Glomerular visceral epithelial cell (primary cell): ENCODE measurements around the gene BNC2.
A peak's percentile ranks its signal among the peaks of the same experiment; 100 is the strongest.

Experiments
- DNase-seq: peaks from one replicate; pipeline ENCODE4 v3.0.0-alpha.2; 2016; ENCODE audit errors: extremely low spot score

The BNC2 gene

DNA sequence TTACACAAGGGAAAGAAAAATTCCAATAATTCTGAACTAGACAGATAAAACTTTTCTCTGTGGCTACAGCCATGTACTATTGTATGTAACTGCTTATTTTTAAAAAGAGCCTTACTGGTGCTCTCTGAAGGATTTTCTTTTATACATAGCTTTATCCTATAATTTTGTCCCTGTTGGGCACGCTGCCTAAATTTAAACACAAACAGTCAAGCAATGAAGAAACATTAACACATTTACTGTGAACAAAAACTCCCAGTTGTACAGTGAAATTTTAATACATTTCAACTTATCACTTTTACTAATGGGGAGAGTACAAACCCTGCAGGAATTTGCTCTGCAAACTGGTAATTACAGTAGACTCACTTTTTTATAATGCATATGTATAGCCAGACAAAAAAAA is 273.3 kb downstream of the BNC2 start:
- no peak for DNase-seq

DNA sequence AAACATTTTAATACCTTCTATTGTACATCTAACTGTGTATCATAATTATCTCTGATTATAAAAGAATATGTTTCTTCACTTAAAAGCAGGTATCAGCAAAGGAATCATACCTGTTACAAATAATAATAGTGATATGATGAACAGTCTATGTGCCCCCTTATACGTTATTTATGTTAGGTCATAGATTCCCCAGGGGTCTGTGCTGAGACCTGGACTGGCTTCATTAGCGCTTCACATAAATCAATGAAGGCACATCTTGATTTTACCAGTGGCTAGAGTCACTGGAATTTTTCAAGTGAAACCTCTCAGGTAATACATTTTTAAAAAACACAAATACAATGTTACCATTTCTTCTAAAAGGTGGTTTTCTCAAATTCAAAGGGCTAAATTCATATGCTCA is 275.2 kb downstream of the BNC2 start:
- no peak for DNase-seq

DNA sequence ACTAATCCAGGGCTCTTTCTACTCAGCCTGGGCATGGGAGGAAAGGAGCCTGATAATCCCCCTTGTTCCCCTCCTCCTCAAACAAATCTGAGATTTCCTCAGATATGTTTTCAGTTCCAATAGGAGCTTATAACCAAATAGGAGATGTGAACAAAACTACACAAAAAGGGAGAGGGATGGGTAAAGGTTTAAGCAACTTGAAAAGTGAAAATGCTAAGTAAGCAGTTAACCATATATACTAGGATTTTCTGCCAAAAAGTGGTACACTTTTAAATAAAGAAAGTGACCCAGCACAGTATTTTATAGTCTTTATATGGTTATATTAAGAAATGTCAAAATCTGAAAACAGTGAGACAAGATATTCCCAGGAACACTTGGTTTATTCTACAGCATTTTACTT is 275.7 kb downstream of the BNC2 start:
- DNase-seq = no peak

DNA sequence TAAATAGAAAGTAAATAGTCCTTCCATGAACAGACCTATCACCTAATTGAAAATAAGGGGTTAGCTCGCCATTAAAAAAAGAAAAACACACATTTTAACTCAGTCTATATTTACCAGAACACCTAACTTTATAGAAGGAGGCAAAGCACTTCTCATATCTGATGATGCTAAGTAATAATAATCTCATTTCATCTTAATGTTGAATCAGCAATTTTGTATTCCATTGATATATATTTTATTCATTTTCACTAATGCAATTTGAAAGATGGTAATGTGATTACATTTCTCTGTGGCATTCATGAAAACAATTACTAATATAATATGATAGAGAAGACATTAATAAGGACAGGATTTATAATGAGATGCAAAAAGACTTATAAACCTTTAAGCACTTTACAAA is 276.7 kb downstream of the BNC2 start:
- no peak for DNase-seq

DNA sequence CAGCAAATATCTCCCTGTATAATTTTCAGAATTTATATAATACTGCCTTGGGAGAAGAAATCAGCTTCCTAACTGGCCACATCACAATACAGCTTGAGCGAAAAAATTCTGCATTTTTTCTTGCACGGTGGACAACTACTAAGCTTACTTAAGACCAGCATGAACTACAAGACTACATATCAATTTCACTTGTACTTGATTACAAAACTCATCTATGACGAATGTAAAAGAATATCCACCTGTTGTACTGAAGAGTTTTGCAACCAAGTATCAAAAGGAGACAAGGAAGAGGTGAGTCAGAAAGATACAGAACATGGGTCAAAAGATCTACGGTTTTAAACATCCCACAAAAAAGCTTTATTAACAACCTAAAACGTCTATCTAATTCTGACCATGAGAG is 279.4 kb downstream of the BNC2 start:
- DNase-seq = no peak

DNA sequence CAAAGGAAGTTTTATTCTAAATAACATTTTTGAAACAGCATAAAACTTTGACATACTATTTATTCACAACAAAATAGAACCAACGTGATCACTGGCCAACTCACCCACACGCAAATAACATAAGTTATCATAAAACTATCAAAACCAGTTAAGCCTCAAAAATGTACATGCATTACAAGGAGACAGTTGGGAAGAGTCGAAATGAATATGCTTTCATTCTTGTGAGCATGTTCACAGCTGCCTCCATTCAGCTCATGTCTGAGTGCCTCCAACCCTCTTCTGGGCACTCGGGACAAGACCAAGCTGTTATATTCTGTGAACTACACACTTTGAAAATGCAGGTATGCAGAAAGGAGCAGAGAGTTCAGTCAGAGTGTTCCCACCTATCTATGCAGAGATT is 284.9 kb downstream of the BNC2 start:
- DNase-seq = no peak

DNA sequence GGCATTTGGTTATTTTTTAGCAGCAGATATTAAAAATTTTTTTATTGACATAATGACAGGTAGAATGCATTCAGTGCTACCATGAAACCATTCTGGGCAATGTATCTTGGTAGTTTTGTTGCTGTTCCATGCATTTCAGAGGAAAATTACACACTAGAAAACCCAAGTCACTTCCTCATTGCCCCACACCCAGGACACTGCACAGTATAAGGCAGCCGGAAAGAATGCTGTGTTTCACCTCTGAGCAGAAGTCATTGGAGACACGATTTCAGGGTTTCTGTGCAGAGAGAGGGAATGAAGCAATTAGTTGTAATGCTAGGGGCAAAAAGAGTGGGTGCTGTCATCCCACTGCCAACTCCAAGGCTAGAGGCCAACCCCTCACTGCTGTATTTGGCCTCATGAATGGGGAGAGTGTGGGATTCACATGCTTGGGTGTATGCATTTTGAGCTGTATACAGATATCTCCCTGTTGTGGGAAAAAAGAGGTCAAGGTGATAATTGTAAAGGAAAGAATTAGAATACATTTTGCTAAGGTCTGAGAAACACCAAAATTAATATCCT is 290.5 kb downstream of the BNC2 start:
- no peak for DNase-seq

DNA sequence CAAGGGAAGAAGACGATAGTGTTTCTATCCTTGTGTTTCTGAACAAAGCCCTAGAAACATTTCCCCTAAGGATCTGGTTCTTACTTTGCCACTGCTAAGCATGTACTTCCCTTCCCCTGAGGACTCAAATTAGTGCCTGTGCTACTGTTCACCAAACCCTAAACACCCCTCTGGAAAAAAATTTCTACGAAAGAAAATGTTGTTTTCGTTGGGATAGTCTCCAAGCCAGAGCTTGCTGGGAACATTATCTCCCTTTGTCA is 294.6 kb downstream of the BNC2 start:
- no peak for DNase-seq

DNA sequence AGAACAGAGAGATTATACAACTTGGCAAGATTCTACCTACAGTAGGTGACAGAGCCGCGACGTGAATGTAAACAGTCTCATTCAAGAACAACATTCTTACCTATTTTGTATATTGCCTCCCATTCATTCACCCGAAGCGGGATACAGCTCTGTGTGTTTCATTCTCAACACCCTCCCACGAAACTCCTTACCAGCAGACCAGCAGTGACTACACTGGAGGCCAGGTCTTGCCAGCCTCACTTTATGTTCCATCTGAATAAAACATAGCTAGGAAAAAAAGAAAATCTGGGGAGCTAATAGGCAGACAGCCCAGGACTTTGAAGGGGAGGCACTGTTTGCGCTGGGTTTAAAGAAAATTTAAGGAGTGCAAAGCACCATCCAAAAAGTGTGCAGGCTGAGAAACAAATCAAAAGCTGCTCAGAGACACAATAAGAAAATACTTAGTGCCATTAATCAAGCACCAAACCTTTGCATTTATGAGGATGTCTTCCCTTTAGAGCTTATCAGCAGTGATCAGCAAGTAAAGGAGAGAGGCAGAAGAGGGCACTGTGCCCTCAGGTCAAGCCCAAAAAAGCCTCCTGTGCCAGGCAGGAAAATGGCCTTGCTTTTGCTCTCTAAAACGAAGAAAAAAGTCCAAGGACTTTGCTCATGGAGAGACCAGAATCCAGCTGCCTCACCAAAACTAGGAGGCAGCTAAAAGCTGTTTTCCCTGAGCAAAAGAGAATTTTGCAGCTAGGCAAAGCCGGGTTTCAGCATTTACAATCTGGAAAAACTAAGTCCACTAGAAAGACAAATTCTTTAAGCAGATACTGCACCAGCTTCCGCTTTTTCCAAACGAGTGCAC is 295.1 kb downstream of the BNC2 start:
- peak; percentile 25 for DNase-seq

DNA sequence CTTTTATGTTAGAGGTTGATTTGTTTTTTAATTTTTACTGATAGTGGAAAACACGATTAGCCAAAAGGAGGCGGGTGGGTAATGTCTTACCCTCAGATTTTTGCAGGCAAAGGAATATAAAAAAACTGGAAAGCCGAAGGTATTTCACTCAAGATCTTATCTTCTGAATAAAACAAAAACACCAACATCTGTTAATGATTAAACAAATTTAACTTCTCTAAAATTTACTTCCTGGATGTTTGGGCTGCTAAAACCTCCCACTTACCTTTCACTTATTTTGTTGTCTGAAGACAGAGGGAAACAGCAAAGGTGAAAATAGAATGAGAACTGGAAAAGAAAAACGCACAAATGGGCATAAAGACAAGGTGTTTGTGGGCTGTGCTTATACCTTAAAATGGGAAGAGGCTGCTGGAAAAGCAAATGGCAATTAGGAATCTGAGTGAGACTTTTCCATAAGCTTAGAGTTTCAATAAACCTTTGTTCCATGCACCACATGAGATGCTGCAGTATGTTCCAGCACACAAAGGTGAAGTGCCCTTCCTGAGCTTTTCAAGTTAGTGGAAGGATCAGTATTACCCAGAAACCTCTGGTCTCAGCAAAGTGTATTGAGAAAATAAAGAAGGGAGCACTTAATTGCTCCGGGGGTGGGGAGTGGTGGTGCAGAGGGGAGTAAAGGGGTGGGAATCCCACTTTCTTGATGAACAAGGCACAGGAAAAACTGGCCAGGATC is 298.3 kb downstream of the BNC2 start:
- DNase-seq = no peak

DNA sequence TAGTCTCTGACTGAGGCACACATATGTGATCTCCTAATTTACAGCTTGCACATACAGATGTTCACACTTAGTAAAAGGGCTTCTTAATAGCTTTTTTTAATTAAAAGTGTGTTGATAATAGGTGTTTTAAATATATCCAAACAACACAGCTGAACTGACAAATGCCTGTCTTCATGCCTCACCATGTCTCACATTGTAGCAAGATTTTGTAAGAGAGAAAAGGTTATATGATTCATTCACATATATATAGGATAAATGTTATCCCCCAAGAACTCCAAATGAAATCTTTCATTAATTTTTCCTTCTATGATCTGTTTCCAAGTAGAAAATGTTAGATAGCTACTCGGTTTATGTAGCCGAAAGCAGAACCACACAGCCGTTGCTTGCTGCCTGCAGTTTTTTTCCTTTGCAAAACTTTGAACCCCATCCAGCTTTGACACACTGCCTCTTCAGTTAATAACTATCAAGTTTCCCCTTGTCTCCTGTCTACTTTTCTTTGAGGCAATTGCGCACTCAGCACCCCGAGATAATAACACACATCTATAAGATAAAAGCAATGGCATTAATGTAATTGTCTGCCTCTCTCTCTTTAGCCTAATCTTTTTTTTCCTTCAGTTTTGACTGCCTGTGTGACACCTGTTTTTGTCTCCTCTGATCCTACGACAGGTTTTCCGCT is 299.2 kb downstream of the BNC2 start:
- no peak for DNase-seq

DNA sequence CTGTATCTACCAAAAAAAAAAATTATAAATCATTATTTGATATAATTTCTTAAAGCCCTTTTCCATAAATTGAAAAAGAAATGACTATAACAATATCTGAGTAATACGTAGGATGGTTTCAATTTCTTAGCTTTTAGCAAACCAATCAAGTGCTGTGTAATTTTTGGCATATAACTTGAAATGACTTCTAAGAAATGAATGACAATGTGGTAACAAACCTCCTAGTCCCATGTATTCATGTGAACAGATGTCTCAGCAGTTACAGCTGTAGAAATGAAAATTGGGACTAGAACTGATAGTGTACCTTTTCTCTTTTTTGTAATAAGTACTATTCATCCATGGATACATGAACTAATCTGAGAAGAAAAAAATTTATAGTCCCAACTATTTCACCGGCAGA is 307.0 kb downstream of the BNC2 start:
- no peak for DNase-seq

DNA sequence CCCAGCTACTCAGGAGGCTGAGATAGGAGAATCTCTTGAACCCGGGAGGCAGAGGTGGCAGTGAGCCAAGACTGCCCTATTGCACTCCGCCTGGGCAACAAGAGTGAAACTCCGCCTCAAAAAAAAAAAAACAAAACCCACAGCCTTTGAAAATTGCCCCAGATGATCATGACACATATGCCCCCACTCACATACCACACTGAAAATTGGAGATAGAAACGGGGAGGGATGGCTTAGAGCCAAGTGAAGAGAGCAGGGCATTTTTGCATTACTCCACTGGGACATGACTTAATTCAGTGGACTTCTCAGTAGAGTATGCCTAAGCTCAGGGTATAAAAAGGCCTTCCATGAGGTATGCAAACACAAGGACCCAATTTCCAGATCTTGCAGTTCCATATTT is 309.3 kb downstream of the BNC2 start:
- DNase-seq = peak; percentile 57

DNA sequence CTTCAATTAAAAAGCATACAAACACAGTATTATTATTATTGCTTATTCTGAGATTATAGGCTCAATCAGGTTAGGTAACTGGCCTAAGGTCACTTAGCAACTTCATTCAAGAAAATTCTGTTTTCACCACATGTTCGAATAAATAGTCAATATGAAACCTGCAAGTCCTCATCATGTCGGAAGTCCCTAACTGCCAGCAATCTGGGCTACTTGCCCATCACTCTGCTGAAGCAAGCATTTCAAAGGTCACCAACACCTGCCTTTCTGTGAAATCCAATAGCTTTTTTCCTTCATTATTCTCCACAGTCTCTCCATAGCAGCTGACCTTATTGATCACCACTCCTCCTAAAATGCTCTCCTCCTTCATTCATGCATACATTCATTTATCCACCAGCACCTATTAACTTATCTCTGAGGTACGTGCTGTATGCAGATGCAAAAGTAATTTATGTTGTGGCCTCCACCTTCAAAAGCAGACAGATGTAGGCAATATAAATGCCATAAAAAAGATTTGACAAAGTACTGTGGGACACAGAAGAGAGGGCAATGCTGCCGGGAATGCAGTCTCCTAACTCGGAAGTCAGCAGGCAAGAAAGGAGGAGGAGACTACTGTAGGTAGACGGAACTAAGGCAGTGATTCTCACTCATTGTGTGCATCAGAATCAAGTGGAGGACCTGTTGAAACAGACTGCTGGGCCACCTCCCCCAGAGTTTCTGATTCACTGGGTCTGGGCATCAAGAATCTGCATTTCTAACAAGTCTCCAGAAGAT is 310.9 kb downstream of the BNC2 start:
- no peak for DNase-seq

DNA sequence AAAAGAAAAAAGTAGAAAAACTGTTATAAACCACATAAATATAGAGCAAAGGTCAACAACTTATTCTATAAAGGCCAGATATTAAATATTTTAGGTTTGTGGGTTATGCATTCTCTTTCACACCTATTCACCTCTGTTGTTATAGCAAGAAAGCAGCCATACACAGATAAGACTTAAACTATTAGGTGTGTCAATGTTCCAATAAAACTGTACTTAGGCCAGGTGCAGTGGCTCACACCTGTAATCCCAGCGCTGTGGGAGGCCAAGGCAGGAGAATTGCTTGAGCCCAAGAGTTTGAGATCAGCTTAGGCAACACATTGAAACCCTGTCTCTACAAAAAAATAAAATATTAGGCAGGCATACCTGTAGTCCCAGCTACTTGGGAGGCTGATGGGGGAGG is 314.7 kb downstream of the BNC2 start:
- DNase-seq = no peak

DNA sequence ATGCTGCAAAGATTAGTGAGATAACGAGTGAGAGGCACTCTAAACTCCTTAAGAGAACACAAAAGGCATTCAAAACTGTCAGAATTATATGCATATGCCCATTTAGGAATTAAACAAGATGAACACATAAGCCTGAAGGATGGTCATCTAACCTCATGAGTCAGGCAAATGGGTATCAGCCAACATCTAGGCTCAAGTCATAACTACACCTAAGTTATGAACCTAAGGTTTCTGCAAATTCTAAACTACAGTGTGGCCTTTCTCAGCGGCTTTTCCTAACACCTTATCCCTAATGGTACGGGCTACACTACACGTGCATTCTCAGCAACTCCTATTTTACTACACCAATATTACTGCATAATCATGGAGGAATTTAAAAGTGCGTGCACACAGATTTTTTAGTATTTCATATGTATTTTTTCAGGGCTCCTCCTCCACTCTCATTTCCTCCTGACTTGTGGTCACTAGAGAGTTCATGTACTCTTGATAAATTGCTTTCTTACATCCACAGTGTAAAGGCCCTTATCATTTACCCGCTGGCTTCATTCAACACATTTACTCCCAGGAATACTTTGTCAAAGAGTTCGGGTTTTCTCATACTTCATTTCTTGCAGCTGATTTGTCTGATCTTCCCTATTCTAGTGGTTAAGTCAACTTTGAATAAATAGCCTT is 316.5 kb downstream of the BNC2 start:
- DNase-seq = no peak

DNA sequence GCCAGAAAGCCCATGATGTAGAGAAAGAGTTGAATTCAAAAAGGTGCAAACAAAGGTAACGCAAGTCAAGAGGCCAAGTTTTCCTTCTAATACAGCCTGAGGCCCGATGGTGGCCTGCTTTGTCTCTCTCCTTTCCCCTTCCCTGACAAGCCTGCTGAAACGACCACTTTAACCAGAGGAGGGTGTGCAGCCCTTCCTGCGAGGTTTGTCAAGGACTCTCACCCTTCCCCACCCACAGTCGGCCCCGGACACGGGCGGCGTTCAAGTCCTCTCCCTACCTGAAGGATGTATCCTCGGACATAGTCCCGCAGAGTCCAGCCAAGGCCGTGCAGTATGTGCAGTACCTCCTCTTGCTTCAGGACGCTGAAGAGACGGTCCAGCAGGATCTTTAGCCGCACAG is 318.2 kb downstream of the BNC2 start:
- no peak for DNase-seq

DNA sequence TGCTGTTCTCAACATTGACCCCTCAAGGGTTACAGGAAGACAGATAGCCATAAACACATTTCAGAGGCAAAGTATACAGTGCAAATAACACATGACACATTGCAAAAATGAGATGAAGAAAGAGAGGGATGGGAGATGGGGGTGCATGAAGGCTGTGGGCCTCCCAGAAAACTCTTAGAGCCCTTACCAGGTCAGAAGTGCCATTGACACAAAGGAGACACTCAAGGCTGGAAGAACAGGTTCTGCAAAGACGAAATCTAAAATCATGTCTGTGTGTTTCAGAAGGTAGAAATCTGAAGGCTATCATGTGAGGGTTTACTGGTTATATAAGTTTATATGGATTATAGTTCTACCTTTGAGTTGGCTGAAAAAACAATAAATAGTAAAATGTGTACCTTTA is 318.8 kb downstream of the BNC2 start:
- no peak for DNase-seq

DNA sequence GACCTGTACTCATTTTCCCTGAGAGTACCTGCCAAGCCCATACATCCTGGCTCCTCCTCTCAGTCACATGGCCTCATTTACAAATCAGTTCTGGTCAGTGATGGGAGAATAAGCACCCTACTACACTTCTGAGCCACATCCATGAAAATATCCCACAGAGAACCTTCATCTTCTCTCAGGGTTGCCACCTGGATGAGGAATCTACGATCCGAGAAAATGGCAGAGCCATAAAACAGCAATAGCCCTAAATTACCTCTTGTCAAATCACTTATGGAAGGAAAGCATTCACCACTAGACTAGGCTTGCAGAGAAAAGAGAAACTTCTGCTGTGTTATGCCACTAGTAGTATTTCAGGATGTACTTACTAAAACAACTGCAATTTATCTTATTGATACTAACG is 324.8 kb downstream of the BNC2 start:
- DNase-seq = no peak

DNA sequence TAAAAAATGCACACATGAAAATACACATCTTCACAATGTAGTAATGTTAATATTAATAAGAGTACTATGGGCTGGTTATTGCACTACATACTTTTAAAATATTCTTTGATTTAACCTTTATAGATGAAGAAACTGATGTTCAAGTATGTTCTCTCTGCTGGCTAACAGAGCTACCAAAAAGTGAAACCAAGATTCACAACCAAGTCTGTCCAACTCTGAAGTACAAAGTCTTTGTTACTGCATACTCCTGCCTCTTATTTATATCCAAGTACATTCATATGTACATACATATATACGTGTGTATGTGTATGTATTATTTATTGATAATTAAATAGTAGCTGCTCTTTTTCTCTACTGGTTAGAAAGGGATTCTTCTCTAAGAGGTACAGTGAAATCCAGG is 325.6 kb downstream of the BNC2 start:
- DNase-seq = no peak

DNA sequence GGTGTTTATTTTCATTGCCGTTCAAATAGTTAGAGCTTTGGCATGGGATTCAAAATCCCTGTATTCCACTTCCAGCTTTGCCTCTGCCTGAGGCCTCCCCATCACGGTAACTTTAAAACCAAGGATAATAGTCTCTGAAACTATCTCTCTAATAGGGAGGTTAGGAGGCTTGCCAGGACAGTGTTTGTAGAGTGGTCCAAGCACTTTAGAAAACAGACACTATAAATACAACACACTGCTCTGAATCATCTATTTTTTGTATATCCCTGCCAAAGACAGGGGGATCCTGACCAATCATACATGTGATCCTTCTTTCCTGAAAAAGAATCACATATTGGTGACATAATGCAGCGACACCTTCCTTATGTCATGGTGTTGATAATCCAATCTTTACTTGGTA is 326.8 kb downstream of the BNC2 start:
- no peak for DNase-seq

DNA sequence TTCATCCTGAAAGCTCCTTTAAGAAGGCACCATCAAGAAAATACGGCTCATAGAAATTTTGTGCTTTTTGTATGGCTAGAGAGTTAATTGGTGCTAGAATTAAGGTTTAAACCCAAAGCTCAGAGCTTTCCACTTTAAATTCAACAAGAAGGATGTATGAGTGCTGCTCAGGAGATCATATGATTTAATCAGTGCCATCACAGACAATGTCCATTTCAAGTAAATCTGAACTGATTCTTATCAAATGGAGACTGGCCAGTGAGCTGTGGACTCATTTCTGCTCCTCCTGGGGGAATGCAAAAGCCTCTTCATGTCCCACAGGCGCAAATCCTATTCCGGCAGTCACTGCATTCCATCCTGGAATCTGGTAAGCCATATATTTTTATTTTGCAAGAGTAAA is 327.2 kb downstream of the BNC2 start:
- no peak for DNase-seq
